Stimulated activated memory B cell treated with anti-CD40 and anti-IgM and Interleukin-4, amounts not matched to agents 10 μg/mL and 1 μg/mL and 100 μg/mL, for 72 hours (primary cell): Measurements from ENCODE around the gene GBX2.
"Not testable (repeated sequence)": the region's sequence is repeated elsewhere in the genome, so short reads cannot be mapped to it uniquely, and the experiment has no call there.

ENCODE experiments used
- ATAC-seq: fragments of 150-1000 bp; cut with Tn5 transposase; 2 replicates; pipeline ENCODE4 v1.10.0; 2021
- H3K27ac Mint-ChIP-seq: one replicate; pipeline ENCODE4 v1.8.0; 2022; ENCODE audit warnings: mild to moderate bottlenecking, mixed read lengths
- H3K27me3 Mint-ChIP-seq: one replicate; pipeline ENCODE4 v1.8.0; 2022; ENCODE audit warnings: mixed read lengths
- H3K36me3 Mint-ChIP-seq: one replicate; pipeline ENCODE4 v1.8.0; 2022; ENCODE audit warnings: mixed read lengths
- H3K4me1 Mint-ChIP-seq: one replicate; pipeline ENCODE4 v1.8.0; 2022; ENCODE audit warnings: mixed read lengths
- H3K4me3 Mint-ChIP-seq: one replicate; pipeline ENCODE4 v1.8.0; 2022; ENCODE audit warnings: mild to moderate bottlenecking, moderate library complexity, mixed read lengths
- H3K9me3 Mint-ChIP-seq: one replicate; pipeline ENCODE4 v1.8.0; 2022; ENCODE audit warnings: mixed read lengths

The GBX2 gene

GRCh38 chr2:236156095-236156859 lies 11.9 kb downstream of the GBX2 start:
- Mint-ChIP-seq H3K9me3 (peaks cover 7% of the 10 kb centered on the region), H3K36me3 (no peaks in the 10 kb centered on the region), H3K27ac (no peak overlapping the region), H3K4me3 (no peak overlapping the region), H3K27me3 (peaks cover 48% of the 10 kb centered on the region), H3K4me1 (peaks cover 4% of the 10 kb centered on the region)
- ATAC-seq, result peak; percentile 22

GRCh38 chr2:236155406-236155805 lies 12.8 kb downstream of the GBX2 start:
- no peak overlapping the region for H3K4me3 Mint-ChIP-seq
- ATAC-seq, result no peak
- peaks cover 7% of the 10 kb centered on the region for H3K9me3 Mint-ChIP-seq

GRCh38 chr2:236146436-236146835 lies 21.8 kb downstream of the GBX2 start:
- Mint-ChIP-seq H3K4me1 (no peaks in the 10 kb centered on the region), H3K27ac (no peak overlapping the region), H3K9me3 (peaks cover 4% of the 10 kb centered on the region), H3K36me3 (no peaks in the 10 kb centered on the region), H3K27me3 (peaks cover 39% of the 10 kb centered on the region), H3K4me3 (no peak overlapping the region)
- ATAC-seq, result no peak

More at GRCh38 chr2:236155406-236155805, 12.8 kb downstream of the GBX2 start:
- Mint-ChIP-seq H3K4me1 (peaks cover 4% of the 10 kb centered on the region), H3K27me3 (peaks cover 39% of the 10 kb centered on the region), H3K36me3 (no peaks in the 10 kb centered on the region), H3K27ac (no peak overlapping the region)

DNA sequence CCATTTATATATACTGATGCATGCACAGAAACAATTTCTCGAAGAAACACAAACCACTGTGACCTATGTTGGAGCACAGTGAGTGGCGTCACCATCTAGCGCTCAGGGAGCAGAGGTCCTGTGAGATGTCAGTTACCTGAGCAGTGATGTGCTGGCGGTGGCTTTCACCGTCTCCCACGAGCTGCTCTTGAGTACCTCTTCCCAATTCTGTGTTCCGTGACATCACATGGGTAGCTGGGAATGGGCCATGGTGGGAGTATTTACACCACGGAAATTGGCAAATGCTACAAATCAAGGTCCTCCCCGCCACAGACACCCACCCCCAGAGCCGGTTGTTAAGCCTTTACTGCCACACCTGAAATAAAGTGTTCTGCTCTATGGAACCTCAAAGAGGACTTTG lies 24.4 kb downstream of the GBX2 start:
- no peak overlapping the region for H3K27ac Mint-ChIP-seq
- no peaks in the 10 kb centered on the region for H3K36me3 Mint-ChIP-seq
- ATAC-seq, result no peak
- no peak overlapping the region for H3K4me3 Mint-ChIP-seq
- H3K4me1 Mint-ChIP-seq, result no peaks in the 10 kb centered on the region
- H3K27me3 Mint-ChIP-seq, result peaks cover 42% of the 10 kb centered on the region
- no peaks in the 10 kb centered on the region for H3K9me3 Mint-ChIP-seq

GRCh38 chr2:236141616-236142015 lies 26.6 kb downstream of the GBX2 start:
- H3K27me3 Mint-ChIP-seq, result peaks cover 42% of the 10 kb centered on the region
- ATAC-seq, H3K9me3 Mint-ChIP-seq, H3K36me3 Mint-ChIP-seq, H3K27ac Mint-ChIP-seq, H3K4me3 Mint-ChIP-seq, H3K4me1 Mint-ChIP-seq: not testable (repeated sequence)

- no peaks in the 10 kb centered on the region for H3K4me1 Mint-ChIP-seq
Measured at GRCh38 chr2:236137066-236137465, 31.1 kb downstream of the GBX2 start.

DNA sequence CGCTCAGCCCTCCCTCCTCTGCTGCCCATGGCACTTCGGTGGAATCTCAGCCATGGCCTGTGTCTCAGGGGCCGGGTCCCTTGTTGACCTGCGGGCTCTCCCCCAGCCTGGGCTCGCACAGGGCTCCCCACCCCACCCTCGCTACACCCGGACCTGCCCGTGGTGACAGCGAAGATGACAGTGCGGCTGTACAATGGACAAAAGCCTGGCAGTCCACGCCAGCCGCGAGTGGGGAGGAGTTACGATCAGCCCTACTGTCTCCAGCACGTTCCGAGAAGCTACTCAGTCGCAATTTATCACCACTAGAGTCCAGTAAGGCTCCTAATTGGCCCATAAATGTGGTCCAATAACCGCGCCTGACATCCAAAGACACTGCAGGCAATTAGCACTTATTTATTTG lies 31.6 kb downstream of the GBX2 start:
- Mint-ChIP-seq H3K4me3 (no peak overlapping the region), H3K9me3 (no peaks in the 10 kb centered on the region), H3K36me3 (no peaks in the 10 kb centered on the region), H3K27me3 (peaks cover 4% of the 10 kb centered on the region), H3K4me1 (no peaks in the 10 kb centered on the region), H3K27ac (no peak overlapping the region)
- no peak for ATAC-seq

More at GRCh38 chr2:236137066-236137465, 31.1 kb downstream of the GBX2 start:
- H3K9me3 Mint-ChIP-seq, result no peaks in the 10 kb centered on the region
- peaks cover 9% of the 10 kb centered on the region for H3K27me3 Mint-ChIP-seq
- no peaks in the 10 kb centered on the region for H3K36me3 Mint-ChIP-seq
- ATAC-seq, result no peak
- H3K4me3 Mint-ChIP-seq, result no peak overlapping the region
- H3K27ac Mint-ChIP-seq, result no peak overlapping the region

- H3K27me3 Mint-ChIP-seq, result no peaks in the 10 kb centered on the region
- no peak overlapping the region for H3K27ac Mint-ChIP-seq
- no peaks in the 10 kb centered on the region for H3K9me3 Mint-ChIP-seq
- no peaks in the 10 kb centered on the region for H3K36me3 Mint-ChIP-seq
- peak; percentile 31 for ATAC-seq
- no peaks in the 10 kb centered on the region for H3K4me1 Mint-ChIP-seq
- no peak overlapping the region for H3K4me3 Mint-ChIP-seq
Measured at GRCh38 chr2:236133410-236134012, 34.7 kb downstream of the GBX2 start.

GRCh38 chr2:236131073-236131692 lies 37.0 kb downstream of the GBX2 start:
- Mint-ChIP-seq H3K4me3 (no peak overlapping the region), H3K4me1 (no peaks in the 10 kb centered on the region), H3K27ac (no peak overlapping the region), H3K9me3 (no peaks in the 10 kb centered on the region), H3K36me3 (no peaks in the 10 kb centered on the region), H3K27me3 (no peaks in the 10 kb centered on the region)
- no peak for ATAC-seq

DNA sequence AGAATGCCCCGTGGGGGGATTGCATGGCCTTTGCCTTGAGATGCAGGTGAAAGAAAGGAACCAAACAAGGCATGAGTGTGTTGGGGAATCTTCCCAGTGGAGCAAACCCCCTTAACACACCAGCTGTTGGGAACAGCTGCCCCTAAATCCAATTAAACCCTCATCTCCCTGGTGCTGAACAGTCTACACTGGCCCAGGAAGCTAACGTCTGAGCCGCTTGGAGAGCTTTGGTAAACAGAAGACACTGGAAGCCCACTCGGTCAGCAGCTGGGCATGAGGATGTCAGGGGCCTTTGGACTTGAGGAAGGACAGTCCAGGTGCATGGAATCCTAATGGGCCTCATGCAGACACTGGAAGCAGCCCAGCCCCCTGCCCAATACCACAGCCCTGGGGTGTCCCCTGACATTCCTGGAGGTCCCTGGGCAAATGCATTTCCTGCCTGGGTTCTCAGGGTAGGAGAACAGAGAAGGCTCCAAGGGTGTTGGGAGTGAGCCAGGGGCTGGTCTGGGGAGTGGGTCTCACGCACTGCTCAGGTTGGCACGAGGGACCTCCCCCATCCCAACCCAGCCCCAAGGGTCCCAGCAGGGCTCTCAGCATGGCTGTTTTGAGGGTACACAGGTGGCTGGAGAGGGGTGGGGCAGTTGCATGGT lies 37.7 kb downstream of the GBX2 start:
- no peaks in the 10 kb centered on the region for H3K27me3 Mint-ChIP-seq
- no peaks in the 10 kb centered on the region for H3K9me3 Mint-ChIP-seq
- ATAC-seq, result no peak
- H3K4me3 Mint-ChIP-seq, result no peak overlapping the region
- no peak overlapping the region for H3K27ac Mint-ChIP-seq
- H3K36me3 Mint-ChIP-seq, result no peaks in the 10 kb centered on the region
- H3K4me1 Mint-ChIP-seq, result no peaks in the 10 kb centered on the region

GRCh38 chr2:236129935-236130334 lies 38.3 kb downstream of the GBX2 start:
- Mint-ChIP-seq H3K36me3 (no peaks in the 10 kb centered on the region), H3K27ac (no peak overlapping the region), H3K4me3 (no peak overlapping the region), H3K9me3 (no peaks in the 10 kb centered on the region), H3K27me3 (no peaks in the 10 kb centered on the region), H3K4me1 (no peaks in the 10 kb centered on the region)
- ATAC-seq, result no peak

DNA sequence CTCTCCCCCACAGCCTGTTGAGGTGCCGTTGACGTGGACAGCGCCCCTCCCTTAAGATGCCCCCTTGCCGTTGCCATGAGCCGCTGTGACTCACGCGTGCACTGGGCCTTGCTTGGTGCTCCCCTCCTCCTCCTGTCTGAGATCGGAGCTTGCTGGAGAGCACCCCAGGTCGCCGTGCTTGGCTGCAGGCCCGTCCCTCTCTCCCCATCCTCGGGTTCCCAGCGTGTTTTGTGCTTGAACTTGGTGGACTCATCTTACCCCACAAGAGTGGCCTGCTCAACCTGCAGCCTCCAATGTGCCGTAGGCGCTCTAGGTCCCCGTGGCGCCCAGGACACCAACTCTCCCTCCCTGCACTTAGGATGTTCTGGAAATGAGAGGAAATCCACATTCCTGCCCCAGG lies 39.9 kb downstream of the GBX2 start:
- no peaks in the 10 kb centered on the region for H3K27me3 Mint-ChIP-seq
- H3K4me3 Mint-ChIP-seq, result no peak overlapping the region
- no peaks in the 10 kb centered on the region for H3K4me1 Mint-ChIP-seq
- no peaks in the 10 kb centered on the region for H3K36me3 Mint-ChIP-seq
- no peak overlapping the region for H3K27ac Mint-ChIP-seq
- H3K9me3 Mint-ChIP-seq, result no peaks in the 10 kb centered on the region
- ATAC-seq, result no peak

DNA sequence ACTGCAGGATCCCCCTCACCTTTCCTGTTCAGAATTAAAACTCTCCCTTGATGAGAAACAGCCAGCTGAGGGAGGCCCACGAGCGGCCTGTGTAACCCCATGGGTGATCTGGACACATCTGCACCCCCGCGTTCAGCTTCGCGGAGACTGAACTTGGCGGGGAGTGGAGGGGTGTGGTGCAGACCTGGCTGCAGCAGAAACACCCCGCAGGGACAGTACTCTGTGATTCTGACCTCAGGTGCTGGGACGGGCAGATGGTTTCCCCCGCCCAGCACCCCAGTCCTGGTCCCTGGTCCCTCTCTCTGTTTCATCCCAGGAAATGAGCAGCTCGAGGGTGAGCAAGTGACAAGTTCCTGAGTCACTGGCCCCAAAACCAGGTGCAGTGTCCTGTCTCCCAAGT lies 41.2 kb downstream of the GBX2 start:
- H3K27ac Mint-ChIP-seq, result no peak overlapping the region
- no peaks in the 10 kb centered on the region for H3K4me1 Mint-ChIP-seq
- peaks cover 2% of the 10 kb centered on the region for H3K27me3 Mint-ChIP-seq
- H3K36me3 Mint-ChIP-seq, result no peaks in the 10 kb centered on the region
- no peak overlapping the region for H3K4me3 Mint-ChIP-seq
- no peak for ATAC-seq
- H3K9me3 Mint-ChIP-seq, result no peaks in the 10 kb centered on the region

DNA sequence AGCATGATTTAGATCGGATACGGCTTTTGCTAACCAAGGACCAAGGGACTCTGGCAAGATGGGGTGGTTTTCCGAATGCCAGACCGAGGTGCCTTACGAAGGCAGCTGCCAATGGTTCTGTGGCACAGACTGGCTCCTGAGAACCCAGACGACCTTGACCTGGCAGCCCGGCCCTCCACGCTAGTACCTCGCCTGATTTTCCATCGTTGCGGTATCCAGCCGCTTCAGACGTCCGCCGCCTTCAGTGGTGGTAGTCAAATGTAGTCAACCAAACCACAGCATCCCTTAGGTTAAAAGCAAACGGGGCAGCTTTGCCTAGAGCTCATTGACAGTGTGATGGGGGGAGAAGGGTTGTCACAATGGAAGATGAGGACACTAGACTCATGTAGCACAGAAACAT lies 42.6 kb downstream of the GBX2 start:
- H3K27me3 Mint-ChIP-seq, result peaks cover 11% of the 10 kb centered on the region
- no peaks in the 10 kb centered on the region for H3K9me3 Mint-ChIP-seq
- no peak for ATAC-seq
- H3K36me3 Mint-ChIP-seq, result no peaks in the 10 kb centered on the region
- no peak overlapping the region for H3K27ac Mint-ChIP-seq
- no peaks in the 10 kb centered on the region for H3K4me1 Mint-ChIP-seq
- no peak overlapping the region for H3K4me3 Mint-ChIP-seq

DNA sequence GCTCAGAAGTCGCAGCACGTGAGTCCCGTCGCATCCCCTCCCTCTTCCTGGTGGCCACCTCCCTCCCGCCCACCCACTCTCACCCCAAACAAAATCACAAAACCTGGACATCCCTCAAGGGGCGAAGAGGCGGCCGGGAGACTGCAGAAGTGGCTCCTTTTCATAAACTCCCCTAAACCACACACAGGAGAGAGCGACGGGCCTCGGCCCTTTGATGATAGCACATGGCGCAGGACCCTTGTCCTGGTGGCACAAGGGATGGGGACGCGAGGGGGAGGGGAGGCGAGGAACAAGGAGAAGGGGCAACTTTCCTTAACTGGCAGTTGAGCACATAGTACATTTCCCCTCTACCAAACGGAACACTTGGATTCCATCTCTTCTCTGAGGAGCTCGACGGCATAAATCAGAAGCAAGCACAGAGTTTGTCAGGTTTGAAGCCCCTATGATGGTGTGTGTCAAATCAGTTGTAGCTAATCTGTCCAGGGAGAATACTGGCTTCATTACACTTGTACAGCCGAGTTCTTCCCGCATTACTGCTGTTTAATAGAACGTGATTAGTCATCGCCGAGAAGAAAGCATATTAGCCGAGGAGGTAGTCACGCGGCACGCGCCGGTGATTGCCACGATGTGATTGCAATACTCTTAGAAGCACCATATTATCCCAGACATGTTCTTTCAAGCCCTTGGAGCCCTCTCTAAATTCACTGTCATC lies 43.8 kb downstream of the GBX2 start:
- H3K4me1 Mint-ChIP-seq, result no peaks in the 10 kb centered on the region
- H3K9me3 Mint-ChIP-seq, result no peaks in the 10 kb centered on the region

More for the DNA sequence above, 43.8 kb downstream of the GBX2 start:
- H3K36me3 Mint-ChIP-seq, result no peaks in the 10 kb centered on the region
- H3K27me3 Mint-ChIP-seq, result peaks cover 16% of the 10 kb centered on the region
- no peak for ATAC-seq
- H3K27ac Mint-ChIP-seq, result no peak overlapping the region
- H3K4me3 Mint-ChIP-seq, result no peak overlapping the region
